Stimulated activated CD8-positive, alpha-beta memory T cell treated with anti-CD3 and anti-CD28 coated beads, Interleukin-4, amount 100 ng/mL, for 1 hour (primary cell): ENCODE measurements around the gene CCDC136.

Source experiments
- DNase-seq, 2 donors: peaks; one replicate each; pipeline ENCODE4 v3.0.0-alpha.2; 2020; ENCODE audit warnings: low read depth in 2 of 2, low spot score in 1 of 2

Gene CCDC136

DNA sequence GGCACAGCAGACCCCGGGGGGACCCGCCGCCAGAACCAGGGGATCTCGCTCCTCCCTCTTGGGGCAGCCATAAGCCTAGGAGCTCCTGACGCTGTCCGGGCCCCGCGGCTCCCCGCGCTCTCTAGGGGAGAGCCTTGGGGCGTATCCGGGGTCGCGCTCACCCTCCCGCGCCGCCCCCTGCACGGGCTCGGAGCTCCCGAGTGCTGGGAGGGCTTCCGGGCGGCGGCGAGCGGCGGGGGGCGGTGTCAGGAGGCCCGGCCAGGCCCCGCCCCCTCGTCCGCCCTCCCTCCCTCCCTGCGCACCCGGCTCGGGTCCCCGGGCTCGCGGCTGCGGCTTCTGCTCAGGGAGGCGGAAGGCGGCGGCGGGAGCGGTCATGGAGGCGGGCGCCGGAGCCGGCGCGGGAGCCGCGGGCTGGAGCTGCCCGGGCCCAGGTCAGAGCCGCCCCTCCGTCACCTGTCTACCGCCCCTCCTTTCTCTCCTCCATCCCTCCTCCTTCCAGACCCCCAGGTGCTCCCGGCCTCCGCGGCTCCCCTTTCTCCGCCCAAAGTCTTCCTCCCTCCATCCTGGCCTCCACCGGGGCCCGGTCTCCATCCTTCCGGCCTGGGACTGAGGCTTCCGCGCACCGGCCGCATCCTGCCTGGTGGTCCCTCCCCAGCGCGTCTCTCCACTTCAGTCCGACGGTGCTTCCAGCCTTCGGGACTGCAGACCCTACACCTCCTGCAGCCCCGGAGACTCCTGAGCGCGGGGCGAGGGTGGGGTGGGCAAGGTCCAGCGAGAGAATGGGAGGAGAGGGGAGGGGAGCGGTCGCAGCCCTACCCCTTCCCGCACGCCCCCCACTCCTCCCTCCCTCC is at the start of gene CCDC136:
TSS of gene CCDC136 (plus strand) at position 848 of the 851 bp plus-strand sequence. CDS start 444 bp downstream, outside the sequence.
- DNase-seq, result peak; percentile 55 to 56

DNA sequence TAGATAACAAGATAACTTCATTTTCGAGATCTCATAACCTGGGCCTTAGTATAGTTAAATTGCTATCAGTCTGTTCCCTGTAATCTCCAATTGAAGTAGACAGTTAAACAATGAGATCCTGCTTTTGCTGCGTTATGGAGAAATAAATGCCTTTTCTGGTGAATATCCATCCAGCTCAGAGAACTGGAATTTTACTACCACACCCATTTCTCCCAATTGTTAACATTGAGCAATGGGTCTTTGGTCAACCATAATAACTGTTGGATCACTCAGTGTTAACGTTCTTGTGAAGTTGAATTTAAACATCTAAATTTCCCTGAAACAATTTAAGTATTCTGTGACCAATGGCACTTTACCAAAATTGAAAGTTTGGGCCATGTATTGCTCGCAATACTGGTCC is 49.6 kb upstream of the CCDC136 start:
- no peak for DNase-seq

DNA sequence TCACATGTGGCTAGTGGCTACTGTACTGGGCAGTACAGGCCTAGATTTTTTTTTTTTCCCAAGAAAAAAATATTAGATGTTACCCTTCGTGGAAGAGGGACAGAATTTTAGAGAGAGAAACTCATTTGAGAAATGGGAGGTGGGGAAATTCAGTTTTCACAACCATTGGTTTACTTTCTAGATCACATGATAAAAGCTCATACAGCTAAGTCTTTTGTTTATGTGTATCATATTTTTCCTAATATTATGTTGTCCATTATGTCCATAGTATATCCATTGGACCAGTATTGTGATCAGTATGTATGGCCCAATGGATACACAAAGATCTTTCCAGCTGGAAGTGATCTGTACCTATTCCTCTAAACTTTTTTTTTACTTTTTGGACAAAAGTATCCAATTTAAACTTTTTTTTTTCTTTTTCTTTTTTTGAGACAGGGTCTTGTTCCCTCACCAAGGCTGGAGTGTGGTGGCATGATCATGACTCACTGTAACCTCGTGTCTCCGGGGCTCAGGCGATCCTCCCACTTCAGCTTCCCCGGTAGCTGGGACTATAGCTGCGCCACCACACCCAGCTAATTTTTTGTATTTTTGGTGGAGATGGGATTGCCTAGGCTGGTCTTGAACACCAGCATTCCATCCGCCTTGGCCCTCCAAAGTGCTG is 48.5 kb upstream of the CCDC136 start:
- no peak for DNase-seq

DNA sequence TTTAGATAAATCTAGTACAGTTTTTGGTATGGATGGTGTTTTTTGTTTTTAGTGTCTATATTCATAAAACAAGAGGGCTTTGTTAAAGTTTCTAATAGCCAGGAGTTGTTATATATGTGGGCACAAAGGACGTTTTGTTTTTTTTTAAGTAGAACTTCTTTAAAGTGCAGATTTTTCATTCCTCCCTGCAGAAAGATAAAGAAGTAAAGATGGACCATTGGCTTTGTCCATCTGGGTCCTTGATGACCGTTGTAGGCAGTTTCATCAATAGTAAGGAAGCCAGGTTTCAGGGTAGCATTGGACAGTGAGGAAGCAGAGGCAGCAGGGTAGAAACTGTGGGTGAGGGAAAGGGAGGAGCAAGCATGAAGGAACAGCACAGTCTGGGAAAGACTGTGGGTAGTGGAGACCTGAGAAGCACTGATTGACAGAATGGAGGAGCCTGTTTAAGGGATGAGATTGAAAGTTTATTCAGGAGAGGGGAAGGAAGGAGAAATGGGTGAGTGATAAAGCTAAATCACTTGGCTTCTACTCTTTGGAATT is 47.3 kb upstream of the CCDC136 start:
- no peak for DNase-seq

DNA sequence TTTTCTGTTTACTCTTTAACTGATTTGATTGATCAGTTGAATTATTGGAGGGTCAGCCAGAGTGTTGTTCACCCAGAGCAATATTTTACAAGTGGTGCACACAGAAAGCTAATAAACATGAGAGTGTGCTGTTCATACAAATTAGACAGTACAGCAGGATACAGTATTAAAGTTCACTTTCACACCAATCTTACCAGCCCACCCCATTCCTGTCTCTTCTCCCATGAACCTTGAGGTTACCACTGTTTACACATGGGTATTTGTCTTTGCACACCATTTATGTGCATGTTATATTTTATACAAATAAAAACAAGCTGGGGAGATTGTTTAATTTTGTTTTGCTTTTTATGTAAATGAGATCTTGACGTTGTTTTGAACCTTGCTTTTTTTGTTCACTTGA is 46.1 kb upstream of the CCDC136 start:
- no peak for DNase-seq

DNA sequence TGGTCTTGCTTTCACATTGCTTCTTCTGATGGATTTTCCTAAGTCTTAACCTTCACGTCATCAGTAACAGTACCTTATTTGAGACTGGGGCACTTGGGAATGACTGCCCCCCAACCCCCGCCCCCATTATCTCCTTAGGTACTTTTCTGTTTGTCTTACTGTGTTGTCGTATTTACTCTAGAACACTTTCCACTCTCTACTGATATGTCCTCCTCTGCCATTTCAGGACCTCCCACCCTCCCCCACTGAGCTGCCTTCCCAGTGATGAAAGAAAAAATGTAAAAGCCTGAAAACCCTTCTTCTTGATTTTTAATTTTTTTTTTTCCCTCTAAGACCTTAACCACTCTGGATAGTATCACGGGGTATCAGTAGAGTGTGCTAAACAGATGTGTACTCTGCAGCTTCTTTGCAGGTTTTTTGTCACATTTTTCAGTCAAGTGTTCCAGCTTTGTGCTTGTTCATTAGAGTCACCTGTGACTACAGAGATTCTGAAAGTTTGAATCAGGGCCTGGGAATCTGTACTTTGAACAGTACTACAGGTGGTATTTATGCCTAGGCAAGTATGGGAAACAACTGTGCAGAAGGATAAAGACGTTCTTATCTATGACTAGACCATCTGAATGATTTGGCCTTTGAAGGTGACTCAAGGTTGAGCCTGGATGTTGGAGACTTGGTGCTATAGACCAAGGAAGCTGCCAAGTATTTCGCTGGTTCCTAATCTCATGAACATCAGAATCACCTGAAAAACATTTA is 44.3 kb upstream of the CCDC136 start:
- no peak for DNase-seq

DNA sequence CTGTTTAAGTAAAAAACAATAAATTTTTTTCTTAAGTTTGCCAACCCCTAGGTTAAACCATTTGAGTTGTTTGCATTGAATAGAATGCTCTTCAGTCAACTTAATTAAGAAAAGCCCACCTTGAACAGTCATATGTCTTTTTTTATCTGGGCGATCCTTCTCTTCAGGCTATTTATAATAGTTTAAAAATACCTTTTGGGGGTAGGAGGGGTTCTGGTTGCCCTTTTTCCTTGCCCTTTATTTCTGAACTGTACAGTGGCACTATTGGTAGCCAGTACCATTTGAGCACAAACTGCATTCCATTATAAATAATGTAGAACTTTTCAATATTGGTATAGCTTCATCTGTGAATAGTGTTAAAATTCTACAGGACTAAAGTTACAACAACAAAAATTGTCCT is 39.5 kb upstream of the CCDC136 start:
- DNase-seq, result no peak

DNA sequence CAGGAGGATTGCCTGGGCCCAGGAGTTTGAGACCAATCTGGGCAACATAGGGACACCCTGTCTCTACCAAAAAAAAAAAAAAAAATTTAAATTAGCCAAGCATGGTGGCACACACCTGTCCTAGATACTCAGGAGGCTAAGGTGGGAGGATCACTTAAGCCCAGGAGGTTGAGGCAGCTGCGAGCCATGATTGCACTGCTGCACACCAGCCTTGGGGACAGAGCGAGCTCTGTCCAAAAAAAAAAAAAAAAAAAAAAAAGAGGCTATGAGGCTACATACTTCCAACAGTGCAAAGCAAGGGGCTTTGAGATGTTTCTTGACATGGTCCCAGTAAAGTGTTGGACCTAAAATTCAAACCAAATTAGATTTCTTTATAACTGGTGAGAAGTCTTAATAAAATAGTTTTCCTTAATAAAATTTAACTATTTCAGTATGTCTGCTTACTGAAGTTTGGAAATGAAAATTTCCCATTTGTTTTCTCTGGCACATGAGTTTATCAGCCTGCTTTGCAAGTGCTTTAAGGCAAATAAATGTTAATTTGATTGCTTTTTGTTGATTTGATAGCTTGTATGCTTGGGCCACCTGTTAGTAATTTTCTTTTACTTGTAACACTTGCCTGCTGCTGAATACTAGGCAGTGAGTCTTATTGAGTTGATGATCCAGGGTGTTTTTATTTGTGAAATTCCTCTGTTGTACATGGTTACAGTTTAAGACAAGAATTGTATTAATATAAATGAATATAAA is 36.5 kb upstream of the CCDC136 start:
- DNase-seq, result no peak

DNA sequence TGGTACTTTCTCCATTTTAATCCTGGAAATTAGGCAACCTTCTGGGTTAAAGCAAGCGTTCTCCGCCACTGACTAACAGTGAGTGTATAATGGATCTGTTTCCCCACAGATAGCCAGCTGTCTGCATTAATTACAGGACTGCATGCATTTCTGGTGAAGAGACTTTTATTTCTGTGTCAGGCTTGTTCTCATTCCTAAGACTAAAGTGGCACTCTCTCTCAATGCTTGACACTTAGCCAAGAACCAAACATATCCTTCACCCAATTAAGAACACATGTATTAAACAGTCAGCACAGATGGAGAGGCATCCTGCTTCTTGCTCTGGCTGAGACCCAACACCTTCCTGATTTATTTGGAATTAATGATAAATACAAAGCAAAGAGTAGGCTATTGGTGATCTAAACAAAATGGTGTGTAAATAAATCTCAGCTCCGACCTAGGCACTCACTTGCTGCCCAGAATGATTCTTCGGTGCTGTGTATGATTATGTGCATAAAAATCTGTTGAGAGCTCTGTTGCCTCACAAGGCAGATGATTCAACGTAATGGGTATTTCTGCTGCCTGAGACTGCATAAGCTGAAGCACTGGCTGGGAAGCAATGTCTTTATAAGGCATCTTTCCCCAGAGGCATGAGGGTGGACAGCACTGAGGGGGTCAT is 35.8 kb upstream of the CCDC136 start:
- DNase-seq, result no peak

DNA sequence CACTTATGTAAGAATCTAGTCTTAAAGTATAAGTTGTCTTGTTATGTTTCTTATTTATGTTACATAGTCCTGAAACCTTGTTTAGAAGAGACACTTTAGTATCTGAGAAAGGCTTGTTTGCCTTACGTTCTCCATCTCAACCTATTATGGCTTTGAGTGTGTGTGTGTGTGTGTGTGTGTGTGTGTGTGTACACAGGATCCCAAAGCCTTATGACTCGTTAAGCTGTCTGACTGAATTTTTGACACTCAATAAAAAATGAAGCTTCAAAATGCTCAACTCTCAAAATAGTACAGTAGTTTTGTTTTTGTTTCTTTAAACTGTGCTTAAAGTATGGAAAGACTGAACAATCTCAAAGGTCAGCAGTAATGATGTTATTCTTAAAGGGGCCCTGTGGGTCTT is 34.6 kb upstream of the CCDC136 start:
- DNase-seq, result no peak

DNA sequence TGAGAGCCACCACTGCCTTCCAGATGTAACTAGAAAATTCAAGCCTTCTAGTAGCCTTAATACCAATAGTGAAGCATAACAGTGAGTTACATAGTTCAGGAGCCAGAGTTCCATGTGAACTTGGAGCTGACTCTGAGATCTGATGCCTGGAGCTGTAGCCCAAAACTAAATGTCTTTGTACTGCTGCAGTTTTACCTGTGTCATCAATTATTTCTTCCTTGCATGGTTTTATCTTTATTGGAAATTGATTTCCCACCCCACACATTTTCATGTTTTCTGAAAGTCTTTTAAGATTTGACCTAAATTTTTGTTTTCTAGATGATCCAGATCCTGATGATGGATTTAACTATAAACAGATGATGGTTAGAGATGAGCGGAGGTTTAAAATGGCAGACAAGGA is 33.2 kb upstream of the CCDC136 start:
- DNase-seq, result no peak

DNA sequence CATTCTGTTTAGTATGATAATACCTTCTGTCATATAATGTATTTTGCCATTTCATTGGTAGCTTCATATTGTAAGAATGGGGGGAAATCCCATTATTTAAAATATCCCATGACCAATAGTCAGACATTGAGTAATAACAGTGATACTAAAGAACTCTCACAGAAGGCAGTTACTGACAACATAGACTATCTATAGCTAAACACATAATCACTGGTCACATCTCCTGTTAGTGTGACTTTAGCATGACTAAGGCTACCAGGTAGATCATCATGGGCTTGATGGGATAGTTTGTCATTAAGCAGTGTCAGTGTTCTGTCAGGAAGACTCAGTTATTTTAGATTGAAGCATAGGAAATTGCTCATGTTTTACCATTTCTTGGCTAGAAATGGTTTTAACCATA is 32.5 kb upstream of the CCDC136 start:
- DNase-seq, result no peak

DNA sequence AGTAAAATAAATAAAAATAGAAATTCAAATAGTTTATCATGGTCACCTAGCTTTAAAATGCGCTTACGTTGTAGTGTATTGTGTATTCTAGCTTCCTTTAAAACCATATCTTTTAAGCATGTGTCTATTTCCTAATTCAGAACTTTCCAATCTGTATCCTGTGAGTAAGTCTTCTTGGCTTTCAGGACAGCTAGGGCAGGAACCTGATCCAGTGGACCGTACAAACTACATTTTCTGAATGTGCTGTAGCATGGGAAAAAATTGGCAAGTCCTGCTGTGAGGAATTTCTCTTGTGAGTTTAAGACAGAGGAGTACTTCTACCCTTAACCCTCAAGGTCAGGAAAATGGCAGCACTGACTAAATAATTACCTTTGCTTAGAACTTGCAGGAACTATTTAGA is 28.2 kb upstream of the CCDC136 start:
- no peak for DNase-seq

DNA sequence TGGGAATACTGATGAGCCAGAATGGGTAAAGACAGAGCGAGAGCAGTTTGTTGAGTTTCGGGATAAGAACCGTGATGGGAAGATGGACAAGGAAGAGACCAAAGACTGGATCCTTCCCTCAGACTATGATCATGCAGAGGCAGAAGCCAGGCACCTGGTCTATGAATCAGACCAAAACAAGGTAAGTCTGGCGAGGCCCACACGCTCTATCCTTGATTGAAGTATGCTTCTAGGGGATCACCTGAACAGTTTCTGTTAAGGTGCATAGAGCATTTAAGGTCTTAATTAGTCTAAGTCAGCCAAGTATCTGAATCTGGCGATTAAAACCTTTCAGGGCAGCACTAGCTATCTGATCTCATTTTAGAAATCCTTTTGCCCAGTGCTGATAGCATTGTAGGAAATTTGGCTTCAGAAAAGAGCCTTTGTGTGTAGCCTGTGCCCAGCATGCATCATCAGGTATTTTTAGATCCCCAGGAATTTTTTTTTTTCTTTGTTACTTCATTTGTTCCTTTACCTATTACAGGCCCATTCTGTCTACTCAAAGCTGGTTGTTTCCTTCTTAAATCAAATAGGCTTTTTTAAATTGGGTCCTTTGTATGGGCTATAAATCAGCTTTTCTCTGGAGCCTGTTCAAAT is 24.2 kb upstream of the CCDC136 start:
- no peak for DNase-seq

DNA sequence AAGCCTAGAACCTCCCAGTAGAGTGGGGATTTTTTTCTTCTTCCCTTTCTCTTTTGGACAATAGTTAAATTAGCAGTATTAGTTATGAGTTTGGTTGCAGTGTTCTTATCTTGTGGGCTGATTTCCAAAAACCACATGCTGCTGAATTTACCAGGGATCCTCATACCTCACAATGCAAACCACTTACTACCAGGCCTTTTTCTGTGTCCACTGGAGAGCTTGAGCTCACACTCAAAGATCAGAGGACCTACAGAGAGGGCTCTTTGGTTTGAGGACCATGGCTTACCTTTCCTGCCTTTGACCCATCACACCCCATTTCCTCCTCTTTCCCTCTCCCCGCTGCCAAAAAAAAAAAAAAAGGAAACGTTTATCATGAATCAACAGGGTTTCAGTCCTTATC is 21.5 kb upstream of the CCDC136 start:
- DNase-seq, result no peak

DNA sequence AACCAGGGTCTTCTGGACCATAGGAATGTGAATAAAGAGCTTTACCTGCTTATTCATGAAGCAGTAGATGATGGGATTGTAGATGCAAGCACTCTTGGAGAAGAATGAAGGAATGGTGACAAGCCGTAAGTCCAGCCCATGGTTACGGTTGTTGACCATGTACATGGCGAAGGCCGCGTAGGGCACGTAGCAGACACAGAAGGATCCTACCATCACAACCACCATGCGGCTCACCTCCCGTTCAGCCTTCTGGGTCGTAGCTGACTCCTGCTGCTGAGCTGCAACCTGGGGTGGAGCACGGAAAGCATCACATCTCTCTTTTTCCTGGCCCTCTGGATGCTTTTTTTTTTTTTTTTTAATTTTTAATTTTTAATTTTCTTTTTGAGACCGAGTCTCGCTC is 18.2 kb upstream of the CCDC136 start:
- DNase-seq, result no peak

DNA sequence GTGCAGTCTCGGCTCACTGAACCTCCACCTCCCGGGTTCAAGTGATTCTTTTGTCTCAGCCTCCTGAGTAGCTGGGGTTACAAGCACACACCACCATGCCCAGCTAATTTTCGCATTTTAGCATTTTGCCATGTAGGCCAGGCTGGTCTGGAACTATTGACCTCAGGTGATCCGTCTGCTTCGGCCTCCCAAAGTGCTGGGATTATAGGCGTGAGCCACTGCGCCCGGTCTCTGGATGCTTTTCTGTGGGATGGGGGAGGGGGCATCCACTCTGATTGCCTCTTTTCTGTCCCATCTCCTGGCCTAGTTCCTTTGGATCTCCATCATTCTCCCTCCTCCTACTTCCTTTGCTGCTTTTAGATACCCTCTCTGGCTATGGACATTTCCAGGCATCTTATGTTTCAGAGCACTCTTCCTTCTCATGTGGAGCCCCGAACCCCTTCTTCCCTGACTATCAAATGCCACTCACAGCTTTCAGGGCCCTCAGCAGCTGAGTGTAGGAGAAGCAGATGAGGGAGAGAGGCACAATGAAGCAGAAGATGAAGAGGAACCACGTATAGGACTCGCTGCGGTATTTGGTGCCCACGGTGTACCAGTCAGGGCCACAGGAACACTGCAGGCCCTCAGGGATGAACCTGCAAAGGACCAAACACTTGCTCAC is 17.6 kb upstream of the CCDC136 start:
- DNase-seq, result no peak

DNA sequence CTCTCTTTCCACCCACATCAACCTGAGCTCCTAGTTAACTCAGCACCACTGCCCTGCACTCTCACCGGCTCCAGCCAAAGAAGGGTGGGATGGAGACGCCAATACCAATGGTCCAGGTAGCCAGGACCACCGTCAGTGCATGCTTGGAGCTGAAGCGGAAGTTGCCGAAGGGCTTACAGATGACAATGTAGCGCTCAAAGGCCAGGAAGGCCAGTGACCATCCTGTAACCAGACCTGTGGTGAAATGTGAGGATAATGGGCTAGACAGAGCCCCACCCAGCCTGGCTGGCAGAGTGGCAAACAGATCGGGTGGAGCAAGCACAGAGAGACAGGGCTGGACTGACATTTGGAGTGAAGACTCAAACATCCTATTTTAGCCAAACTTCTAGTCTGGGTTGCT is 16.8 kb upstream of the CCDC136 start:
- no peak for DNase-seq

DNA sequence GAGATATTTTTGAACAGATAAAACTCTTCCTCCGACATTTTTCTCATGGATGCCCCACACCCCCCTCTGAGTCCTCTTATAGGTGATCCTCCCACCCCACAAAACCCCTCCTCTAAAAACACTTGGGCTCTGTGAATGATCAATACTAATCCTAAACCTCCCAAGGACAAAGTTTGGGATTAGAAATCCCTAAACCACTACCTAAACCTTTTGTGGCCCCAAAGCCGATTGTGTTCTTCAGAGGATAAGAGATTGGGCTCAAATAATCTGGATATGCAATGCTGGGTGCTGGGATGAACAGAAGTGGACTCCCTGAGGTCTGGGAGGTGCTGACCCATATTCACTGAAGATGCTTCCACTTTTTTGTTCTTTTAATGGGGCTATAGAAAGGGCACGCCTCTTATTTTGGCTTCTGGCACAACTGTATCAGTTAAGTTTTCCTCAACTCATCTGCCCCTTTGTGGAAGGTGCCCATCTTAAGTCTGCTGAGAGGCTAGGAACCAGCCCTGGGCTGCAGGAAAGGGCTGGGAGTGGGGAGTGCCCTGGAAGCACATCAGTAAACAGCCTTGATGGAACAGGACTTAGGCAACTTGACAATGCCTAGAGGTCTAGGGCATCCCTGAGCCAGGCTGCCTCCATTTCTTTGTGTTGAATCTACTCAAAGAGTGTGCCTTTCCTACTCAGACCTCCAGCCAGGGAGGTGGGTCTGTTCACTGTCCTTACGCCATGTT is 15.9 kb upstream of the CCDC136 start, which contains the start of gene OPN1SW:
TSS of gene OPN1SW (minus strand) at position 51 of the 731 bp plus-strand sequence. CDS start at position 38, 13 bp downstream.
- DNase-seq, result no peak
